Breast epithelium (tissue), 3 donors: ENCODE measurements around the gene FAM184B.

ENCODE experiments used
- CTCF ChIP-seq, 3 donors: fragments of 450-650 bp; IDR thresholded peaks; one replicate each; pipeline ENCODE4 v1.5.1; 2016 to 2017; ENCODE audit warnings: antibody characterized with exemption in 3 of 3, mild to moderate bottlenecking in 3 of 3, moderate library complexity in 3 of 3
- POLR2A ChIP-seq: fragments of 450-650 bp; IDR thresholded peaks from one replicate; pipeline ENCODE4 v1.6.1; 2016; ENCODE audit warnings: antibody characterized with exemption, mild to moderate bottlenecking, moderate library complexity

GRCh38 chr4:17680559-17681280 lies 100.7 kb downstream of the FAM184B start:
- no peak for TF ChIP-seq CTCF (IDR thresholded peaks at IDR 0.05)
- TF ChIP-seq POLR2A = no peak
